PFSK-1 (cell line): ENCODE measurements around the gene PADI1.

Source experiments
- FOXP2 ChIP-seq: optimal IDR thresholded peaks from 2 replicates; pipeline ENCODE3; 2011; ENCODE audit warnings: borderline replicate concordance, control low read depth, inconsistent platforms; ENCODE audit not compliant: insufficient read depth; ENCODE audit errors: extremely low read length, extremely low read depth
- POLR2AphosphoS5 ChIP-seq: IDR thresholded peaks from 2 replicates; pipeline ENCODE4 v1.6.1; 2012; ENCODE audit warnings: low read depth, mild to moderate bottlenecking, control low read depth, low read length, moderate library complexity
- REST ChIP-seq, 2 experiments: IDR thresholded peaks; 2 replicates each; pipeline versions ENCODE4 v1.6.1 to v1.8.0; 2011 to 2012; ENCODE audit warnings: low read depth in 2 of 2, low read length in 2 of 2, control low read depth in 1 of 2, inconsistent platforms in 1 of 2, mild to moderate bottlenecking in 1 of 2, moderate library complexity in 1 of 2; ENCODE audit not compliant: insufficient read depth in 1 of 2
- SIN3A ChIP-seq: IDR thresholded peaks from 2 replicates; pipeline ENCODE4 v1.6.1; 2012; ENCODE audit warnings: mild to moderate bottlenecking, low read length, moderate library complexity, borderline replicate concordance; ENCODE audit not compliant: insufficient read depth
- TAF1 ChIP-seq: IDR thresholded peaks from 2 replicates; pipeline ENCODE4 v1.6.1; 2012; ENCODE audit warnings: low read length, control low read depth, borderline replicate concordance; ENCODE audit not compliant: insufficient read depth

Gene PADI1

GRCh38 chr1:17263936-17264335 is 59.0 kb downstream of the PADI1 start:
- no peak for TF ChIP-seq TAF1
- no peak for TF ChIP-seq REST (IDR thresholded peaks at IDR 0.05; ENCODE audit: insufficient read depth in 1 of 2, low read depth in 2 of 2, low read length in 2 of 2)
- TF ChIP-seq SIN3A, result no peak
- no peak for TF ChIP-seq POLR2AphosphoS5
- TF ChIP-seq FOXP2, result no peak

GRCh38 chr1:17264470-17264869 is 59.5 kb downstream of the PADI1 start:
- TF ChIP-seq REST (IDR thresholded peaks at IDR 0.05; ENCODE audit: insufficient read depth in 1 of 2, low read depth in 2 of 2, low read length in 2 of 2) (no peak), SIN3A (no peak), POLR2AphosphoS5 (no peak), TAF1 (no peak), FOXP2 (no peak)

DNA sequence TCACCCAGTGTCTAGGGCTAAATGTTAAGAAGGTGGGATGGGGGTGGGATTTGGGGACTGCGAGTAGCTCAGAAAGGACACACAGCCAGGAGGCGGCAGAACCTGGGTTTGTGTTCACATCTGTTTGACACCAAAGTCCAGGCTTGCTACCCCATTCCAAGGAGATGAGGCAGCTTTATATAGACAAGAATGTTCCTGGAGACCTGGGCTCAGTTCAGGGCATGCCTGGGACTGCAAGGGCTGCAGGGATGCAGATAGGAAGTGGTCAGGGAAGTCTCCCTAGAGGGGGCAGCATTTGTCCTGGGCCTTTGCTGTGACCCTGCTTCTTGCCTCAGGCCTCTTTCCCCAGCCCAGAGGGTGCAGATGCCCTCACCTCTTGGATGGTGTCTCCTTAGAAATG is 60.2 kb downstream of the PADI1 start:
- TF ChIP-seq SIN3A (no peak), REST (IDR thresholded peaks at IDR 0.05; ENCODE audit: insufficient read depth in 1 of 2, low read depth in 2 of 2, low read length in 2 of 2) (no peak), FOXP2 (no peak)

- no peak for TF ChIP-seq POLR2AphosphoS5
- no peak for TF ChIP-seq SIN3A
- TF ChIP-seq REST (IDR thresholded peaks at IDR 0.05; ENCODE audit: insufficient read depth in 1 of 2, low read depth in 2 of 2, low read length in 2 of 2), result no peak
These were observed 61.0 kb downstream of the PADI1 start for GRCh38 chr1:17265950-17266349.

GRCh38 chr1:17270891-17271765 is 66.2 kb downstream of the PADI1 start:
- TF ChIP-seq SIN3A (no peak), POLR2AphosphoS5 (no peak), TAF1 (no peak), FOXP2 (no peak), REST (IDR thresholded peaks at IDR 0.05; ENCODE audit: insufficient read depth in 1 of 2, low read depth in 2 of 2, low read length in 2 of 2) (no peak)
